Measurements from ENCODE around the gene URI1. TPM values are rescaled to one million over a fixed set of nuclear protein-coding genes. Genes with fewer than 3 reads are reported as not detected.
A peak's percentile ranks its signal among the peaks of the same experiment; 100 is the strongest.
"Not testable (repeated sequence)": the region's sequence is repeated elsewhere in the genome, so short reads cannot be mapped to it uniquely, and the experiment has no call there.

Gene URI1
- total RNA-seq, 1 donor from 2014 or later, result 61.7 TPM

DNA sequence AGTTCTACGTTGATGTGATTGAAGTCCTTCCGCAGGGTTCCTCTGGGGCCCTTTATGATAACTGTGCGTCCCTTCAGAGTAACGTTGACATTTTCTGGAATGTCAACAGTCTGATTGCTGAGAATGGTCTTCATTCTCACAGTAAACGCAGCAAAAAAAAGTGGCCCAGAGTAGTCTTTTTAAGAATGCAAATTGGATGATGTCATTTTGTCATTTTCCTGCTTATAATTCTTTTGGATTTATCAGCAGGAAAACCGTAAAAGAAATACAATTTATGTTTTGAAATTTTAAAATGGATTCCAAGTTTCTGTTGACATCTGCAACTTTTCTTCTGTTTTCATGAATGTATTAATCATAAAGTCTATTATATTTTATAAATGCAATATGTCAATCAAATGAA is 14.8 kb downstream of the URI1 start:
- no peak for DNase-seq (ENCODE audit: low spot score in 2 of 2, unreplicated experiment in 2 of 2)
- H3K9me3 Mint-ChIP-seq, result peaks cover 7% of the 10 kb centered on the region
- H3K4me1 Mint-ChIP-seq, result no peaks in the 10 kb centered on the region
- no peaks in the 10 kb centered on the region for H3K27me3 Mint-ChIP-seq (ENCODE audit: low read depth)
- peaks cover 16% of the 10 kb centered on the region for H3K36me3 Mint-ChIP-seq
- no peak overlapping the region for H3K27ac Mint-ChIP-seq
- TF ChIP-seq, protein P1, sequence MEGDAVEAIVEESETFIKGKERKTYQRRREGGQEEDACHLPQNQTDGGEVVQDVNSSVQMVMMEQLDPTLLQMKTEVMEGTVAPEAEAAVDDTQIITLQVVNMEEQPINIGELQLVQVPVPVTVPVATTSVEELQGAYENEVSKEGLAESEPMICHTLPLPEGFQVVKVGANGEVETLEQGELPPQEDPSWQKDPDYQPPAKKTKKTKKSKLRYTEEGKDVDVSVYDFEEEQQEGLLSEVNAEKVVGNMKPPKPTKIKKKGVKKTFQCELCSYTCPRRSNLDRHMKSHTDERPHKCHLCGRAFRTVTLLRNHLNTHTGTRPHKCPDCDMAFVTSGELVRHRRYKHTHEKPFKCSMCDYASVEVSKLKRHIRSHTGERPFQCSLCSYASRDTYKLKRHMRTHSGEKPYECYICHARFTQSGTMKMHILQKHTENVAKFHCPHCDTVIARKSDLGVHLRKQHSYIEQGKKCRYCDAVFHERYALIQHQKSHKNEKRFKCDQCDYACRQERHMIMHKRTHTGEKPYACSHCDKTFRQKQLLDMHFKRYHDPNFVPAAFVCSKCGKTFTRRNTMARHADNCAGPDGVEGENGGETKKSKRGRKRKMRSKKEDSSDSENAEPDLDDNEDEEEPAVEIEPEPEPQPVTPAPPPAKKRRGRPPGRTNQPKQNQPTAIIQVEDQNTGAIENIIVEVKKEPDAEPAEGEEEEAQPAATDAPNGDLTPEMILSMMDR (IDR thresholded peaks at IDR 0.05; ENCODE audit: unreplicated experiment), result no peak
- no peak overlapping the region for H3K4me3 Mint-ChIP-seq

DNA sequence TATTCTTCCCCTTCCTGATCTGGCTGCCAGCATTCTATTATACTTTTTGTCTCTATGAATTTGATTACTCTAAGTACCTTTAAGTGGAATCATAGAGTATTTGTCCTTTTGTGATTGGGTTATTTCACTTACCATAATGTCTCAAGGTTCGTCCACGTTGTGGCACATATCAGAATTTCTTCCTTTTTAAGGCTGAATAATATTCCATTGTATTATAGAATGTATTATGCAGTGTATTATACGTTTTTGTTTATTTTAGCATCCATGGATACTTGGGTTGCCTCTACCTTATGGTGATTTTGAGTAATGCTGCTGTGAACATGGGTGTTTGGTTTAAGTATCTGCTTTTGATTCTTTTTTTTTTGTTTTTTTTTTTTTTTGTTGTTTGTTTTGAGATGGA is 19.3 kb downstream of the URI1 start:
- no peak for DNase-seq (ENCODE audit: low spot score in 2 of 2, unreplicated experiment in 2 of 2)
- H3K27me3 Mint-ChIP-seq (ENCODE audit: low read depth), result no peaks in the 10 kb centered on the region
- H3K36me3 Mint-ChIP-seq, result peaks cover 12% of the 10 kb centered on the region
- peaks cover 31% of the 10 kb centered on the region for H3K4me1 Mint-ChIP-seq
- no peak overlapping the region for H3K27ac Mint-ChIP-seq
- TF ChIP-seq, protein P1 (IDR thresholded peaks at IDR 0.05; ENCODE audit: unreplicated experiment), result no peak
- H3K4me3 Mint-ChIP-seq, result no peak overlapping the region
- H3K9me3 Mint-ChIP-seq, result peaks cover 4% of the 10 kb centered on the region

DNA sequence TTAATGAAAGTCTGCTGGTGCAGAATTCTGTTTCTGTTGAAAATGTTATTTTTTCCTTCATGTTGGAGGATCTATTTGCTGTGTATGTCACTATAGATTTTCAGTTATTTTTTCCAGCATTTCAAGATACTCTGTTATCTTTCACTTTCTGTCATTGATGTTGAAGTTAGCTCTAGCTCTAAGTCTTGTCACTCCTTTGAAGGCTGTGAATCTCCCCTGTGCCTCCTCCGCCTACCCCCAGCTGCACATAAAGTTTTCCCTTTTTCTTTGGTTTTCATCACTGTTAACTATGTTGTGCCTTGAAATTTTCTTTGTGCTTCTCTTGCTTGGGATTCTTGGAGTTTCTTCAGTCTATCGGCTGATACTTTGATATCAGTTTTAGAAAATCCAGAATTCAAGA is 20.8 kb downstream of the URI1 start:
- Mint-ChIP-seq H3K36me3 (peaks cover 8% of the 10 kb centered on the region), H3K27ac (no peak overlapping the region), H3K4me1 (peaks cover 44% of the 10 kb centered on the region)

DNA sequence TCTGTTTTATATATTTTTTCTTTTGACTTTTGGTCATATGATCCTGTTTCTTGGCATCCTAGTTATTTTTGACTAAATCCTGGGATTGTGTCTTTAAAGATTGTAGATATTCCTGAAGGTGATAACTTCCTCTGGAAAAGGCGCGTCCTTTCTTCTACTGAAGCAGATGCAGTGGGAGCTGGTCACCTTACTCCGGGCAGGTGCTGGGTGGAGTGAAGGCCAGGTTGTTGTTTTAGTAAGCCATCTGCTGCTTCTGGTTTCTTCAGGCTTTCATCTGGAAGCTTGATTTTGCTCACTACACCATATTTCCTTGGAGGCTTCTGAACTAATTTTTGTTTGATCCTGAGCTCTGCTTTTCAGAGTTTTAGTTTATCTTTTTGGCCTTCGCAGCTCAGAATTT is 21.5 kb downstream of the URI1 start:
- peaks cover 4% of the 10 kb centered on the region for H3K9me3 Mint-ChIP-seq
- H3K27ac Mint-ChIP-seq, result peak overlapping the region; percentile 54
- peaks cover 8% of the 10 kb centered on the region for H3K36me3 Mint-ChIP-seq
- DNase-seq (ENCODE audit: low spot score in 2 of 2, unreplicated experiment in 2 of 2), result no peak
- peaks cover 46% of the 10 kb centered on the region for H3K4me1 Mint-ChIP-seq
- TF ChIP-seq, protein P1 (IDR thresholded peaks at IDR 0.05; ENCODE audit: unreplicated experiment), result no peak
- H3K27me3 Mint-ChIP-seq (ENCODE audit: low read depth), result no peaks in the 10 kb centered on the region
- H3K4me3 Mint-ChIP-seq, result no peak overlapping the region

More for the DNA sequence above, 20.8 kb downstream of the URI1 start:
- DNase-seq (ENCODE audit: low spot score in 2 of 2, unreplicated experiment in 2 of 2), result no peak
- H3K4me3 Mint-ChIP-seq, result no peak overlapping the region
- TF ChIP-seq, protein P1 (IDR thresholded peaks at IDR 0.05; ENCODE audit: unreplicated experiment), result no peak
- H3K27me3 Mint-ChIP-seq (ENCODE audit: low read depth), result no peaks in the 10 kb centered on the region
- peaks cover 4% of the 10 kb centered on the region for H3K9me3 Mint-ChIP-seq

DNA sequence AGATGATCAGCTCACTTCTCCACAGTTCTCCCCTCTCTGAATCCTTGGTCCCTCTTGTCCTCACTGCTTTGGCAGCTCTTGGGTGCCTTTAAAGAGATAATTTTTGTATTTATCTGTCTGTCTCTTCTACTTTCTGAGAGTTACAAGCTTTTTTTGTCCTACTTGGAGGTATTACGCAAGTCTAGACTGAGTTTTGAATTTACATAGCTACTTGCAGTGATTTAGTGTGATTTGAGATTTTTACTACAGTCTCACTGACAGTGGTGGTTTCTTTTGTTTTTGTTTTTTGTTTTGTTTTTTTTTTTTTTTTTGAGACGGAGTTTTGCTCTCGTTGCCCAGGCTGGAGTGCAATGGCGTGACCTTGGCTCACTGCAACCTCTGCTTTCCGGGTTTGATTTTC is 22.1 kb downstream of the URI1 start:
- Mint-ChIP-seq H3K36me3 (peaks cover 8% of the 10 kb centered on the region), H3K4me3 (no peak overlapping the region), H3K9me3 (peaks cover 4% of the 10 kb centered on the region), H3K27ac (peak overlapping the region; percentile 54), H3K27me3 (ENCODE audit: low read depth) (no peaks in the 10 kb centered on the region), H3K4me1 (peaks cover 51% of the 10 kb centered on the region)
- no peak for DNase-seq (ENCODE audit: low spot score in 2 of 2, unreplicated experiment in 2 of 2)
- TF ChIP-seq, protein P1 (IDR thresholded peaks at IDR 0.05; ENCODE audit: unreplicated experiment), result no peak

DNA sequence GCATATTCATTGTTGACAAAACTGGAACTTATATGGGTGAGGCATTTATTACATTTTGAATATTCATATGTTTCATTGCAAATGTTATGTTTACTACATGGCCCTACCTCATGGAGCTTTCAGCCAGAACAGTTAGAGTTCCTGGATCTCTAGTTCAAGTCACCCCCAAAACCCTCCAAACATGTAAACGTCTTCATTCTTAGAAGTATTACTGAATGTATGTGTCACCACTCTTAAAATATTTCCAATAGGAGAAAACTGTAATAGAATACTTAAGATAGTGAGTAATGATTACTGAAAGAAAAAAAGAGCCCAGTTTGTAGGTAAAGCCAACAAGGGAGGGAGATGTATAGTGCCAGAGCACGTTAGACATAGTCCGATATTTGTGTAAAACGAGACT is 23.5 kb downstream of the URI1 start:
- H3K36me3 Mint-ChIP-seq, result peaks cover 3% of the 10 kb centered on the region
- H3K27me3 Mint-ChIP-seq (ENCODE audit: low read depth), result no peaks in the 10 kb centered on the region
- TF ChIP-seq, protein P1 (IDR thresholded peaks at IDR 0.05; ENCODE audit: unreplicated experiment), result no peak
- no peak overlapping the region for H3K27ac Mint-ChIP-seq
- DNase-seq (ENCODE audit: low spot score in 2 of 2, unreplicated experiment in 2 of 2), result no peak
- H3K9me3 Mint-ChIP-seq, result peaks cover 4% of the 10 kb centered on the region
- no peak overlapping the region for H3K4me3 Mint-ChIP-seq
- peaks cover 53% of the 10 kb centered on the region for H3K4me1 Mint-ChIP-seq

DNA sequence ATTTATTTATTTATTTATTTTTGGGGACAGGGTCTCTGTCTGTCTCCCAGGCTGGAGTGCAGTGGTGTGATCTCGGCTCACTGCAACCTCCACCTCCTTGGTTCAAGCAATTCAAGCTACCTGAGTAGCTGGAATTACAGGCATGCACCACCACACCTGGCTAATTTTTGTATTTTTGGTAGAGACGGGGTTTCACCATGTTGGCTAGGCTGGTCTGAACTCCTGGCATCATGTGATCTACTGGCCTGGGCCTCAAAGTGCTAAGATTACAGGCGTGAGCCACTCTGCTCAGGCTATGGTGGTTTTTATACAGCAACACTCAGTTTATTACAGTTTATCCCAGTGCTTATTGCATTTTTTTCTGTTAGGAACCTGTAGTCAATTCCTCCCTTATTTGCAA is 24.1 kb downstream of the URI1 start:
- H3K36me3 Mint-ChIP-seq; H3K27ac Mint-ChIP-seq; H3K4me3 Mint-ChIP-seq; H3K27me3 Mint-ChIP-seq (ENCODE audit: low read depth); DNase-seq (ENCODE audit: low spot score in 2 of 2, unreplicated experiment in 2 of 2); H3K9me3 Mint-ChIP-seq: not testable (repeated sequence)
- peaks cover 57% of the 10 kb centered on the region for H3K4me1 Mint-ChIP-seq

All from mesothelial cell of epicardium (in vitro differentiated cells).